ENCODE measurements around the gene STYX. TPM values are rescaled to one million over a fixed set of nuclear protein-coding genes. Genes with fewer than 3 reads are reported as not detected.

The STYX gene
- total and polyA plus RNA-seq, 10 of the 15 experiments (the other 5 are each of a cell fraction or from before 2014, with no cell fraction given) = 5.0 to 15.3 (median 9.5) TPM

- Histone ChIP-seq H3K27ac (ENCODE audit: control insufficient read depth, insufficient read depth) (no peak overlapping the region), H3K9me3 (replicated peaks; ENCODE audit: control insufficient read depth, insufficient read depth, low read length) (no peaks in the 10 kb centered on the region), H3K4me1 (ENCODE audit: control insufficient read depth, insufficient read depth, low read length) (no peaks in the 10 kb centered on the region), H2AFZ (ENCODE audit: control insufficient read depth, low read depth, low read length) (no peak overlapping the region), H3K9ac (ENCODE audit: control insufficient read depth, insufficient read depth, low read length) (no peak overlapping the region), H3K4me2 (ENCODE audit: control insufficient read depth, insufficient read depth) (no peak overlapping the region), H3K36me3 (ENCODE audit: control insufficient read depth in 2 of 2, insufficient read depth in 2 of 2, low read length in 1 of 2) (peaks cover 0 to 5% of the 10 kb centered on the region in 2 experiments; a peak in 2 of 4 replicates), H3K27me3 (replicated peaks in 1 of 2; ENCODE audit: control insufficient read depth in 2 of 2, insufficient read depth in 2 of 2, low read length in 1 of 2) (no peaks in the 10 kb centered on the region), H3K79me2 (ENCODE audit: control insufficient read depth, insufficient read depth, low read length) (no peaks in the 10 kb centered on the region), H4K20me1 (ENCODE audit: control insufficient read depth, insufficient read depth) (no peaks in the 10 kb centered on the region), H3K4me3 (no peak overlapping the region)
- no peak for TF ChIP-seq ZZZ3 (IDR thresholded peaks at IDR 0.05; ENCODE audit: control insufficient read depth, insufficient read length, low read depth)
- TF ChIP-seq MYC (IDR thresholded peaks at IDR 0.05; ENCODE audit: insufficient read depth, insufficient read length, insufficient replicate concordance, low read length, severe bottlenecking) = no peak
- no peak for TF ChIP-seq CHD2 (IDR thresholded peaks at IDR 0.05; ENCODE audit: borderline replicate concordance, low read depth, low read length)
- TF ChIP-seq JUND (IDR thresholded peaks at IDR 0.05; ENCODE audit: low read depth, low read length) = no peak
- no peak for TF ChIP-seq IKZF2 (IDR thresholded peaks at IDR 0.05)
- no peak for TF ChIP-seq NFYB (IDR thresholded peaks at IDR 0.05; ENCODE audit: insufficient read depth, low read depth, low read length)
- no peak for TF ChIP-seq SRF (IDR thresholded peaks at IDR 0.05; ENCODE audit: low read depth in 2 of 2, low read length in 2 of 2)
- TF ChIP-seq ZBED1 (IDR thresholded peaks at IDR 0.05; ENCODE audit: borderline replicate concordance) = no peak
- TF ChIP-seq MTA3 (IDR thresholded peaks at IDR 0.05; ENCODE audit: borderline replicate concordance, low read length) = no peak
- ChIA-PET CTCF (no interaction called here), RAD21 (ENCODE audit: unreplicated experiment) (no interaction called here), SMC1A (ENCODE audit: uncharacterized antibody, unreplicated experiment) (interaction anchor here (0.8 to 1.0 kb wide), 2 partner anchors 28 to 50 kb away, joined by 3 read pairs; no protein-coding TSS in a partner anchor), POLR2A (no interaction called here)
- intact Hi-C loops (cut with micrococcal nuclease; ENCODE audit: unreplicated experiment) (no loop called here), in situ Hi-C loops (cut with MboI) (no loop called here)
- DNase-seq (ENCODE audit: low read depth, low spot score) = no peak
- WGBS (ENCODE audit: insufficient coverage, insufficient replicate concordance, low lambda C conversion rate, missing lambda C conversion rate) = 95% methylated on average over 1 of the region's 1 CpG
- BruUV-seq (replicated peaks) = no TSS peak
- no peak for ATAC-seq
- FAIRE-seq = no peak
Measured at GRCh38 chr14:52780893-52781292, 50.9 kb downstream of the STYX start.

All from GM12878 (cell line).